Ishikawa (cell line): ENCODE results near the gene SLC38A11.

ENCODE experiments used
- CEBPB ChIP-seq: IDR thresholded peaks from 2 replicates; pipeline ENCODE4 v1.6.1; 2012
- CREB1 ChIP-seq: IDR thresholded peaks from 2 replicates; pipeline ENCODE4 v1.6.1; 2012; ENCODE audit warnings: low read depth
- EGR1 ChIP-seq: IDR thresholded peaks from 2 replicates; pipeline ENCODE4 v1.6.1; 2012
- EP300 ChIP-seq: IDR thresholded peaks from 2 replicates; pipeline ENCODE4 v1.6.1; 2012; ENCODE audit warnings: borderline replicate concordance
- FOXM1 ChIP-seq: IDR thresholded peaks from 2 replicates; pipeline ENCODE4 v1.6.1; 2012; ENCODE audit warnings: low read depth, borderline replicate concordance
- NFIC ChIP-seq: IDR thresholded peaks from 2 replicates; pipeline ENCODE4 v1.6.1; 2012
- RAD21 ChIP-seq: IDR thresholded peaks from 2 replicates; pipeline ENCODE4 v1.6.1; 2012; ENCODE audit warnings: low read depth
- TAF1 ChIP-seq: IDR thresholded peaks from 2 replicates; pipeline ENCODE4 v1.6.1; 2012; ENCODE audit warnings: low read depth, mild to moderate bottlenecking
- TCF12 ChIP-seq: IDR thresholded peaks from 2 replicates; pipeline ENCODE4 v1.6.1; 2012; ENCODE audit warnings: low read depth
- TEAD4 ChIP-seq: IDR thresholded peaks from 2 replicates; pipeline ENCODE4 v1.6.1; 2012
- YY1 ChIP-seq: IDR thresholded peaks from 2 replicates; pipeline ENCODE4 v1.6.1; 2012; ENCODE audit warnings: low read depth
- ZBTB7A ChIP-seq: IDR thresholded peaks from 2 replicates; pipeline ENCODE4 v1.6.1; 2012; ENCODE audit warnings: low read depth
- TF ChIP-seq, protein P1 (sequence below): IDR thresholded peaks from 2 replicates; pipeline ENCODE4 v1.6.1; 2012; ENCODE audit warnings: low read depth, mild to moderate bottlenecking
- TF ChIP-seq, protein P2 (sequence below): IDR thresholded peaks from 2 replicates; pipeline ENCODE4 v1.6.1; 2012
- TF ChIP-seq, protein P3 (sequence below): IDR thresholded peaks from 2 replicates; pipeline ENCODE4 v1.6.1; 2012

SLC38A11 gene

DNA sequence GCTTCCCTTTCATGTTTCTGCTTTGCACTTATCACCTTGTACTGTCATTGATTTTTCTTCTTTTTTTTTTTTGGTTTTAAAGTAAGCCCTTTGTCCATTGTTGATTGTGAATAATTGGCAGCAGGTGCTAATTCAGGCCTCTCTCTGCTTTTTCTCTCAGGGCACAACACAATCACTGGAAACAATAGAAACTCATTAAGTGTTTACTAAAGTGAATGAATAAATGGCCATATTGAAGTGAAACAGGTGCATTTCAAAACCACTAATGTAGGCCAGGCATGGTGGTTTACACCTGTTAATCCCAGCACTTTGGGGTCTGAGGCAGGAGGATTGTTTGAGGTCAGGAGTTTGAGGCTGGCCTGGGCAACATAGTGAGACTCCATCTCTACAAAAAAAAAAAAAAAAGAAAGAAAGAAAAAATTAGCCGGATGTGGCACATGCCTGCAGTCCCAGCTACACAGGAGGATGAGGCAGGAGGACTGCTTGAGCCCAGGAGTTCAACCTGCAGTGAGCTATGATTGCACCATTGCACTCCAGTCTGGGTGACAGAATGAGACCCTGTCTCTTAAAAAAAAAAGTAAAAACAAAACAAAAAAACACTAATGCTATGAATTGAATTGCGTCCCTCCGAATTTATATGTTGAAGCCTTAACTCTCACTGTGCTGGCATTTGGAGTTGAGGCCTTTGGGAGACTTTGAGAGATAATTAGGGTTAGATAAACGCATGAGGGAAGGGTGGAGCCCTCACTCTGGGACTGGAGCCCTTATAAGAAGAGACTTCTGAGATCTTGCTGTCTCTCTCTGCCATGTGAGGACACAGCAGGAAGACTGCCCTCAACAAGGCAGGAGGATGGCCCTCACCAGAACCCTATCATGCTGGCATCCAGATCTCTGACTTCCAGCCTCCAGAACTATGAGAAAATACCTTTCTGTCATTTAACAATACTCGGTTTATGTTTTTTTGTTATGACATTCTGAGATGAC, 19.9 kb downstream of the SLC38A11 start:
- no peak for TF ChIP-seq YY1
- no peak for TF ChIP-seq CREB1
- no peak for TF ChIP-seq ZBTB7A
- TF ChIP-seq FOXM1, result no peak
- TF ChIP-seq, protein P1, sequence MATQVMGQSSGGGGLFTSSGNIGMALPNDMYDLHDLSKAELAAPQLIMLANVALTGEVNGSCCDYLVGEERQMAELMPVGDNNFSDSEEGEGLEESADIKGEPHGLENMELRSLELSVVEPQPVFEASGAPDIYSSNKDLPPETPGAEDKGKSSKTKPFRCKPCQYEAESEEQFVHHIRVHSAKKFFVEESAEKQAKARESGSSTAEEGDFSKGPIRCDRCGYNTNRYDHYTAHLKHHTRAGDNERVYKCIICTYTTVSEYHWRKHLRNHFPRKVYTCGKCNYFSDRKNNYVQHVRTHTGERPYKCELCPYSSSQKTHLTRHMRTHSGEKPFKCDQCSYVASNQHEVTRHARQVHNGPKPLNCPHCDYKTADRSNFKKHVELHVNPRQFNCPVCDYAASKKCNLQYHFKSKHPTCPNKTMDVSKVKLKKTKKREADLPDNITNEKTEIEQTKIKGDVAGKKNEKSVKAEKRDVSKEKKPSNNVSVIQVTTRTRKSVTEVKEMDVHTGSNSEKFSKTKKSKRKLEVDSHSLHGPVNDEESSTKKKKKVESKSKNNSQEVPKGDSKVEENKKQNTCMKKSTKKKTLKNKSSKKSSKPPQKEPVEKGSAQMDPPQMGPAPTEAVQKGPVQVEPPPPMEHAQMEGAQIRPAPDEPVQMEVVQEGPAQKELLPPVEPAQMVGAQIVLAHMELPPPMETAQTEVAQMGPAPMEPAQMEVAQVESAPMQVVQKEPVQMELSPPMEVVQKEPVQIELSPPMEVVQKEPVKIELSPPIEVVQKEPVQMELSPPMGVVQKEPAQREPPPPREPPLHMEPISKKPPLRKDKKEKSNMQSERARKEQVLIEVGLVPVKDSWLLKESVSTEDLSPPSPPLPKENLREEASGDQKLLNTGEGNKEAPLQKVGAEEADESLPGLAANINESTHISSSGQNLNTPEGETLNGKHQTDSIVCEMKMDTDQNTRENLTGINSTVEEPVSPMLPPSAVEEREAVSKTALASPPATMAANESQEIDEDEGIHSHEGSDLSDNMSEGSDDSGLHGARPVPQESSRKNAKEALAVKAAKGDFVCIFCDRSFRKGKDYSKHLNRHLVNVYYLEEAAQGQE, result no peak

DNA sequence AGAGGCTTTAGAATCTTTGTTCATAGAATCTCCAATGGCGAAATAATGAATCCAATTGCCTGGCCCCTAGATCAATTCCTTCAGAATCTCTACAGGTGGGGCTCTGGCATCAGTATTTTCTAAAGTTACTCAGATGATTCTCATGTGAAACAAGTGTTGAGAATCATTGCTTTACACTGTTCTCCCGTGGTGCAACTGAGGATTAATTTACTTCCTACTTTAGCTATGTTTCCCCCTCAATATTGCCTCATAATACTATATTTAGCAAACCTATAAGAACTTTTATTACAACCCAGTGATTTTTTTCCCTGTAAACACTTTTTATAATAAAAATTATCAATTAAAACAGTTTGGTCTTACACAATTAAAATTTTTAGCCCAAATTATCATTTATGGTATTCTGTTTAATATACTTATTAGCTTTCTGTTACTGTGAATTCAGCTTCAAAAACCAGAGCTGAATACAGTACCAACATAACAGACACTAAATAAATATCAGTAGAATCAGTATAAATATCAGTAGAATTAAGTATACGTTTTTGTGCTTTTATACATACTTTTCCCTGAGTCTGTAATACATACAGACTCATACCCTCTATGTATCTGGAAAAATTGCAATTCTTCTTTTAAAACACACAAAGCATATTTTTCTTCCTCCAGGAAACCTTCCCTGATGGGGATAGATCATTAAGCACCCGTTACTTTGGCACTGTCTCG, 20.8 kb downstream of the SLC38A11 start:
- no peak for TF ChIP-seq NFIC
- no peak for TF ChIP-seq CEBPB
- no peak for TF ChIP-seq RAD21

DNA sequence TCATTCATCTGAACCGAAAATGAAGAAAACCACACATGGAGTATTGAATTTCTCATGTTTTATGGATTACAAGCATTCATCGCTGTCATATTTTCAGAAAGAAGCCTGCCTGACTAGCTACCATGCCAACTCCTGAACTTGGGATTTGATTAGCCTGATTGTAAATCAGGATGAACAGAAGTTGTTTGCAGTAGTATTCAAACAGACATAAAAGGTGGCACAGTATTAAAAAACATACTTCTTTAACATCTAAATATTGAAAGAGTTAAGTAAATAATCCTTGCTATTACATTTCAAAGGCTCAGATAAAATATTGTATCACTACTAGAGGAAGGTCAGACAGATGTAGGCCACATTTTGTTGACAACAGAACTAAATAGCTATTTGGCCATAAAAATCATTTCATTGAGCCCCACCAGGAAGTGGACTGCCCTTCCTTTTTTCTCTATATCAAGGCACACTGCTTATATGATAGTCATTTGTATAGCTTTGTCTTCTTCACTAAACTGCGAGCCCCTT, 21.6 kb downstream of the SLC38A11 start:
- TF ChIP-seq FOXM1 (no peak), YY1 (no peak), EGR1 (no peak)

DNA sequence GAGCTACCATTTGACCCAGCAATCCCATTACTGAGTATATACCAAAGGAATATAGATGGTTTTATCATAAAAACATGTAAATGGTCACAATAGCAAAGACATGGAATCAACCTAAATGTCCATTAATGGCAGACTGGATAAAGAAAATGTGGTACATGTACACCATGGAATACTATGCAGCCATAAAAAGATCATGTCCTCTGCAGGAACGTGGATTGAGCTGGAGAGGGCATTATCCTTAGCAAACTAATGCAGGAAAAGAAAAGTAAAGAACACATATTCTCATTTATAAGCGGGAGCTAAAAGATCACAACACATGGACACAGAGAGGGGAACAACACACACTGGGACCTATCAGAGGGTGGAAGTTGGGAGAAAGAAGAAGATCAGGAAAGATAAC, 22.9 kb downstream of the SLC38A11 start:
- no peak for TF ChIP-seq NFIC
- TF ChIP-seq FOXM1, result no peak
- TF ChIP-seq YY1, result no peak
- TF ChIP-seq, protein P2, sequence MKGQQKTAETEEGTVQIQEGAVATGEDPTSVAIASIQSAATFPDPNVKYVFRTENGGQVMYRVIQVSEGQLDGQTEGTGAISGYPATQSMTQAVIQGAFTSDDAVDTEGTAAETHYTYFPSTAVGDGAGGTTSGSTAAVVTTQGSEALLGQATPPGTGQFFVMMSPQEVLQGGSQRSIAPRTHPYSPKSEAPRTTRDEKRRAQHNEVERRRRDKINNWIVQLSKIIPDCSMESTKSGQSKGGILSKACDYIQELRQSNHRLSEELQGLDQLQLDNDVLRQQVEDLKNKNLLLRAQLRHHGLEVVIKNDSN, result no peak
- TF ChIP-seq ZBTB7A, result no peak
- no peak for TF ChIP-seq CEBPB
- no peak for TF ChIP-seq EGR1
- TF ChIP-seq, protein P3, sequence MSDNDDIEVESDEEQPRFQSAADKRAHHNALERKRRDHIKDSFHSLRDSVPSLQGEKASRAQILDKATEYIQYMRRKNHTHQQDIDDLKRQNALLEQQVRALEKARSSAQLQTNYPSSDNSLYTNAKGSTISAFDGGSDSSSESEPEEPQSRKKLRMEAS, result no peak
- TF ChIP-seq TAF1, result no peak
- TF ChIP-seq CREB1, result no peak
- no peak for TF ChIP-seq RAD21
- TF ChIP-seq, protein P1, result no peak
- TF ChIP-seq EP300, result no peak
- TF ChIP-seq TCF12, result no peak

DNA sequence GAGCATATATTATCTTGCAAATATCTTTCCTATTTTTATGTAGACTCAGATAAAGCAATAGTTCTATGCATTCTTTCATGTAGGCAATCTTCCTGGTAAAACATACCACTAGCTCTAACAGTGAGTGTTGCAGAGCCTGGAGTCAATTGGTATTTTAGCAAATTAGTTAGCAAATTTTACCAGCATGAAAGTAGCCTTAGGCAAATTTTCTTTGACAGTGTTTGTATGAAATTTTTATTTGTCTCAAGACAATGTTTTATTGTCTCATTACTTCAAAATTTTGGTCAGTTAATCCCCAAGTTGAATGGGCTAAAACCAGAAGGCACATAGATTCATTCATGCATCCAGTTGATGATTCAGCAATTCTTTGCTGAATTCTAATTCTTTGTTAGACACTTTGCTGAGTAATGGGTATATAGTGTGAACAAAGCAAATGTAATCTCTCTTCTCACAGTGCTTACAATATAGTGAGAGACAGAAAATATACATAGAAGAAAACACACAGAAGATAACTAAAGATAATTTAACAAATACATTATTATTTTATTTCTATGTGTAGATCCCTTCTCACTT, 27.1 kb downstream of the SLC38A11 start:
- no peak for TF ChIP-seq CEBPB
- TF ChIP-seq YY1, result no peak
- TF ChIP-seq TAF1, result no peak
- TF ChIP-seq, protein P1, result no peak
- no peak for TF ChIP-seq ZBTB7A
- TF ChIP-seq, protein P3, result no peak
- no peak for TF ChIP-seq CREB1
- TF ChIP-seq NFIC, result no peak
- TF ChIP-seq TEAD4, result no peak
- TF ChIP-seq, protein P2, result no peak
- no peak for TF ChIP-seq RAD21
- no peak for TF ChIP-seq EGR1
- no peak for TF ChIP-seq EP300
- no peak for TF ChIP-seq TCF12
- TF ChIP-seq FOXM1, result no peak
